ENCODE measurements around the gene HTRA2. TPM values are rescaled to one million over a fixed set of nuclear protein-coding genes. Genes with fewer than 3 reads are reported as not detected.
A peak's percentile ranks its signal among the peaks of the same experiment; 100 is the strongest.

HTRA2 gene
- total RNA-seq, 6 donors from 2014 or later = 11.8 to 36.9 (median 27.2) TPM

DNA sequence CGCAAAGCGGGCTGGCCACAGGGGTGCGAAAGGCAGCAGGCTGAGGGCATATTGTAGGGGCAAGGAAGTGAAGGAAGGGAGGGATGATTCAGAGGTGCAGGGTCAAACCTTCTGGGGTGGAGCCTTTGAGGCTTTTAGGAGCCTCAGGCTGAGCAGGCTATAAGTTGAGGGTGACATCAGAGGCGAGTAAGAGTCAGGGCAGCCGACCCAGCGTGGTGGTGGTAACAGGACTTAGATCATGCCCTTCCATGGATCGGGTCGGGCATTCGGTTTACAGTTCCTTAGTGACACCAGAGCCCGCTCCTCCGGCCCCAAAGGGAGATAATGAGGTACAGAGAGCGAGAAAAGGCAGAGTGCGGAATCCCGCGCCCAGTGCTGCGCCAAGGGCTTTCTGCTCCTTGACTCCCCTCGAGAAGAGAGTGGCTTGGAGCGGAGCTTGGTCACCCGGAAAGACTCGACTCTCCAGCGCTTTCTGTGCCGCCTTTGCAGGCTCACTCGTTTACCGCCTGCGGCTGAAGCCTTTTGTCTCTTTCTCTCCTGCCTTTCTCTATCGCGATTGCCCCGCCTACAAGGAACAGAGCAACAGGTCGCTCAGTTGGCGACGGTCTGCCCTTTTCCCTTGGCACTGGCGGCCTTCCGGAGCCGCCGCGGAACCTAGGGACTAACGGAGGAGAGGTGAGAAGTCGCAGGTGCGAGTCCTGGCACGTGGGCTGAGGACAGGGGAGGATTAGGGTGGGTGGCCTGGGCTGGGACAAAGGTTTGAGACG, 31.1 kb upstream of the HTRA2 start:
- H3K9me3 ChIP-seq = no peaks in the 10 kb centered on the region
- WGBS, 2 donors = 3% methylated on average over 36 to 39 of the region's 41 CpGs
- TF ChIP-seq POLR2AphosphoS5 (IDR thresholded peaks at IDR 0.05) = no peak
- TF ChIP-seq EP300 (IDR thresholded peaks at IDR 0.05) = no peak
- TF ChIP-seq, protein P1, sequence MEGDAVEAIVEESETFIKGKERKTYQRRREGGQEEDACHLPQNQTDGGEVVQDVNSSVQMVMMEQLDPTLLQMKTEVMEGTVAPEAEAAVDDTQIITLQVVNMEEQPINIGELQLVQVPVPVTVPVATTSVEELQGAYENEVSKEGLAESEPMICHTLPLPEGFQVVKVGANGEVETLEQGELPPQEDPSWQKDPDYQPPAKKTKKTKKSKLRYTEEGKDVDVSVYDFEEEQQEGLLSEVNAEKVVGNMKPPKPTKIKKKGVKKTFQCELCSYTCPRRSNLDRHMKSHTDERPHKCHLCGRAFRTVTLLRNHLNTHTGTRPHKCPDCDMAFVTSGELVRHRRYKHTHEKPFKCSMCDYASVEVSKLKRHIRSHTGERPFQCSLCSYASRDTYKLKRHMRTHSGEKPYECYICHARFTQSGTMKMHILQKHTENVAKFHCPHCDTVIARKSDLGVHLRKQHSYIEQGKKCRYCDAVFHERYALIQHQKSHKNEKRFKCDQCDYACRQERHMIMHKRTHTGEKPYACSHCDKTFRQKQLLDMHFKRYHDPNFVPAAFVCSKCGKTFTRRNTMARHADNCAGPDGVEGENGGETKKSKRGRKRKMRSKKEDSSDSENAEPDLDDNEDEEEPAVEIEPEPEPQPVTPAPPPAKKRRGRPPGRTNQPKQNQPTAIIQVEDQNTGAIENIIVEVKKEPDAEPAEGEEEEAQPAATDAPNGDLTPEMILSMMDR (IDR thresholded peaks at IDR 0.05) = no peak
- TF ChIP-seq POLR2A (IDR thresholded peaks at IDR 0.05) = no peak
- peaks cover 0 to 8% (median 3%) of the 10 kb centered on the region in 4 donors for H3K36me3 ChIP-seq
- H3K27ac ChIP-seq = peak overlapping the region in 1 of 4 donors; percentile 61
- peaks cover 28 to 50% (median 39%) of the 10 kb centered on the region in 4 donors for H3K4me1 ChIP-seq
- ATAC-seq (ENCODE audit: low FRiP score in 2 of 2) (peak; percentile 0 to 8), DNase-seq (peak; percentile 29 to 79)
- H3K27me3 ChIP-seq = peaks cover 0 to 38% (median 4%) of the 10 kb centered on the region in 4 donors
- peak overlapping the region in 3 of 4 donors; percentile 50 to 51 (median 51) for H3K4me3 ChIP-seq

DNA sequence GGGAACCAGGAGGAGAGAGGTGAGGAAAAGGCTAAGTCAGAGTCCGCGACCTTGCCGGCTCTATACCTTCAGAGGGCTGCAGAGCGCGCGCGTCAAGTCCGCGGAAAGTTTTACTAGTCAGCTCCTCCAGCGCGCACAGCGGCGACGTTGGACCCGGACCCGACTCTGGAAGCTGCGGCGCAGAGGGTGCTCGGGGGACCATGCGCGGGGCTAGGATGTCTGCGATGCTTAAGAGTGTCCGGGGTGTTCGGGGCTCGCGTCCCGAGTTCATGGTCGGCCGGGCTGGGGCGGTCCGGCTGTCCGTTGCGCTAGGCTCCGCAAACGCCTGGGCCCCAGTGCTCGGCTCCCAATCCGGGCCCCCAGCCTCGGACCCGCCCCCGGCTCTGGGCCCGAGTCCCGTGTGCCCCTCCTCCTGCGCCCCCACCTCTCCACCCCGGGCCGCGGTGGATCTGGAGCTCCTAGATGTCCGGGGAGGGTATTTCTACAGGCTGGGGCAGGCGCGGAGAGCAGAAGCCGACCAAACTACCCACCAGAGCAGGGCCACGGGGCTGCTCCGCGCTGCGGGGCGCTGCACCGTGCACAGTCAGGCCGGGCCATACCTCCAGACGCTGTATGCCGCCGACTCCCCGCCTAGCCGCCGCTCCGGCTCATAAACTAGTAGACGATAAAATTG, 30.3 kb upstream of the HTRA2 start, which contains the start of gene LBX2:
Gene LBX2, minus strand, starts transcription at position 337 of the 673 bp plus-strand sequence. Its CDS starts 66 bp downstream, at position 271.
- WGBS, 2 donors = 9 to 10% methylated on average over 3 to 37 of the region's 65 CpGs
- peaks cover 0 to 38% (median 4%) of the 10 kb centered on the region in 4 donors for H3K27me3 ChIP-seq

DNA sequence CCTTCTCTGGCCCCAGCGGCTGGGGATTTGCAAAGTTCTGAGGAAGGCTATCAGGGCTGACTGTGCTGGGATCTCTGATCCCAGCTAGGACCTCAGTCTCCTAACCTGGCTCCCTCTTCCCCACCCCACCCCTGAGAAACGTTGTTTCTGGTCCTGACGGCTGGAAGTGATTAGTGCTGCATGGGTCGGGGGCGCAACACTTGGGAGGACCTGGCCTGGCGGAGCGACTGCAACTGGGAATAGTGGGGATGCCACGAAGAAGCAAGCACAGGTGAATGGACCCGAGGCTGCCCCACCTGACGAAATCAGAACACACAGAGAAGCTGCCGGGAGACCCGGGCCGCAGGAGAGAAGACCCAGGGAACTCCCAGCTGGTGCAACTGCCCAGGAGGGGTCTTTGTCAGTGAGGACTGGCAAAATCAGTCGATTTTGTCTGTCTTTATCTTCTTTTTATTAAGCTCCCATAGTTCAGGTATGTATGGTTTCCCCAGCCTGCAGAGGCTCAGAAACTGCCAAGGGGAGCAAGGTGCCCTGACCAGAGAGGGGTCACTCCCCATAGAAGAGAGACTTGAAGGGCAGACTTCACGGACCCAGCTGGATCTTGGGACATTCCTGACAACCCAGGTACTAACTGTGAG, 29.7 kb upstream of the HTRA2 start:
- Histone ChIP-seq H3K4me1 (peaks cover 32 to 63% (median 47%) of the 10 kb centered on the region in 4 donors), H3K9me3 (no peaks in the 10 kb centered on the region)

More for the DNA sequence above, 30.3 kb upstream of the HTRA2 start, which contains the start of gene LBX2:
- DNase-seq (peak in 1 of 2 donors; percentile 84), ATAC-seq (ENCODE audit: low FRiP score in 2 of 2) (peak in 1 of 2 donors; percentile 2)
- Histone ChIP-seq H3K9me3 (no peaks in the 10 kb centered on the region), H3K4me1 (peaks cover 29 to 57% (median 45%) of the 10 kb centered on the region in 4 donors), H3K4me3 (peak within 1 kb of the TSS in 3 of 4 donors; percentile 50 to 51 (median 51)), H3K27ac (peak within 1 kb of the TSS in 1 of 4 donors; percentile 61), H3K36me3 (peaks cover 0 to 3% (median 0%) of the 10 kb centered on the region in 4 donors)
- TF ChIP-seq EP300 (IDR thresholded peaks at IDR 0.05) (no peak), POLR2A (IDR thresholded peaks at IDR 0.05) (no peak), POLR2AphosphoS5 (IDR thresholded peaks at IDR 0.05) (no peak)
- TF ChIP-seq, protein P1 (IDR thresholded peaks at IDR 0.05) = no peak

DNA sequence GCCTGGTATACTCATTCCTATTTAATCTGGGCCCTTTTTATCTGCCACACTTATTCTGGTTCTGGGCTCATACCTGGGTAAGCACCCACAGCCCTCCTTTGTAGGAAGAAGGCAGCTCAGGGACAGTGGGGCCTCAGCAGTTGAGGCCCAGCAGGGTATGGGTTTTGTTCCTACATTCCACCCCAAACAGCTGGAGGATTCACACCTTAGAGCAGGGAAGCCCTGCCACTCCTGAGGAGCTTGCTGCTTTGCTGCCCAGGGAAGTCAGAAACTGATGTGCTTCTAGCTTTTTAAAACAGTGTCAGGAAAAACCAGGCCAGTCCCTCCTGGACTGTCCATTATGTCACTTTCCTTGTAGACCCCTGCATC, 29.2 kb upstream of the HTRA2 start:
- TF ChIP-seq POLR2AphosphoS5 (IDR thresholded peaks at IDR 0.05) (no peak), POLR2A (IDR thresholded peaks at IDR 0.05) (no peak), EP300 (IDR thresholded peaks at IDR 0.05) (no peak)
- TF ChIP-seq, protein P1 (IDR thresholded peaks at IDR 0.05) = no peak
- ATAC-seq (ENCODE audit: low FRiP score in 2 of 2) (no peak), DNase-seq (no peak)
- peaks cover 0 to 38% (median 4%) of the 10 kb centered on the region in 4 donors for H3K27me3 ChIP-seq
- H3K36me3 ChIP-seq = peaks cover 0 to 14% (median 6%) of the 10 kb centered on the region in 4 donors
- no peaks in the 10 kb centered on the region for H3K9me3 ChIP-seq
- peaks cover 37 to 68% (median 51%) of the 10 kb centered on the region in 4 donors for H3K4me1 ChIP-seq
- H3K4me3 ChIP-seq = no peak overlapping the region
- H3K27ac ChIP-seq = no peak overlapping the region

More for the DNA sequence above, 29.7 kb upstream of the HTRA2 start:
- peaks cover 0 to 38% (median 4%) of the 10 kb centered on the region in 4 donors for H3K27me3 ChIP-seq
- no peak overlapping the region for H3K27ac ChIP-seq
- WGBS, 2 donors = 57 to 77% methylated on average over 13 to 14 of the region's 15 CpGs
- peaks cover 0 to 9% (median 4%) of the 10 kb centered on the region in 4 donors for H3K36me3 ChIP-seq
- TF ChIP-seq, protein P1 (IDR thresholded peaks at IDR 0.05) = no peak
- H3K4me3 ChIP-seq = peak overlapping the region in 1 of 4 donors; percentile 51
- DNase-seq (no peak), ATAC-seq (ENCODE audit: low FRiP score in 2 of 2) (no peak)
